OCI-LY1 (cell line): ENCODE measurements around the gene NEXN.

Experiments
- H2AFZ ChIP-seq: fragments of 200-600 bp; sonication (generic), shearing (Covaris generic); 2 replicates; pipeline ENCODE4 v1.6.0; 2014; ENCODE audit warnings: antibody characterized with exemption, mild to moderate bottlenecking, low read length
- H3F3A ChIP-seq: fragments of 200-600 bp; sonication (generic), shearing (Covaris generic); 2 replicates; pipeline ENCODE4 v1.6.0; 2014; ENCODE audit warnings: mild to moderate bottlenecking, antibody characterized with exemption, low read length, moderate library complexity; ENCODE audit not compliant: insufficient read depth
- H3K27ac ChIP-seq: fragments of 200-600 bp; sonication (generic); 2 replicates; pipeline ENCODE4 v1.5.1; 2014; ENCODE audit warnings: low read length, mixed run types, mild to moderate bottlenecking, low read depth; ENCODE audit not compliant: poor library complexity, severe bottlenecking
- H3K27me3 ChIP-seq: fragments of 200-600 bp; sonication (generic); 2 replicates; pipeline ENCODE4 v1.6.0; 2014; ENCODE audit warnings: antibody characterized with exemption, mild to moderate bottlenecking, low read length, moderate library complexity; ENCODE audit not compliant: insufficient read depth
- H3K36me3 ChIP-seq: fragments of 200-600 bp; sonication (generic); 2 replicates; pipeline ENCODE4 v1.6.1; 2014; ENCODE audit warnings: mild to moderate bottlenecking, antibody characterized with exemption, low read length, moderate library complexity, mixed read lengths; ENCODE audit not compliant: insufficient read depth
- H3K4me1 ChIP-seq: fragments of 200-600 bp; sonication (generic); 2 replicates; pipeline ENCODE4 v1.5.1; 2014; ENCODE audit warnings: mild to moderate bottlenecking, low read length, moderate library complexity; ENCODE audit not compliant: insufficient read depth, severe bottlenecking
- H3K4me2 ChIP-seq: fragments of 200-600 bp; sonication (generic), shearing (Covaris generic); 2 replicates; pipeline ENCODE4 v1.6.1; 2014; ENCODE audit warnings: low read length
- H3K4me3 ChIP-seq: fragments of 200-600 bp; sonication (generic); 2 replicates; pipeline ENCODE4 v1.5.1; 2014; ENCODE audit warnings: low read length, low read depth, mild to moderate bottlenecking, mixed read lengths; ENCODE audit not compliant: poor library complexity, severe bottlenecking
- H3K79me2 ChIP-seq: fragments of 200-600 bp; shearing (Covaris generic); 2 replicates; pipeline ENCODE4 v1.6.1; 2016; ENCODE audit warnings: mixed run types, low read length, mixed read lengths; ENCODE audit not compliant: insufficient read depth
- H3K9ac ChIP-seq: fragments of 200-600 bp; sonication (generic), shearing (Covaris generic); 2 replicates; pipeline ENCODE4 v1.6.1; 2014; ENCODE audit warnings: mild to moderate bottlenecking, low read length, mixed read lengths
- H3K9me2 ChIP-seq: fragments of 200-600 bp; sonication (generic), shearing (Covaris generic); 2 replicates; pipeline ENCODE4 v1.6.1; 2014; ENCODE audit warnings: low read depth, mild to moderate bottlenecking, low read length, mixed read lengths
- H3K9me3 ChIP-seq: fragments of 200-600 bp; shearing (Covaris generic); 2 replicates; pipeline ENCODE4 v1.6.1; 2014; ENCODE audit warnings: low read length, mixed read lengths
- H4K20me1 ChIP-seq: fragments of 200-600 bp; sonication (generic), shearing (Covaris generic); 2 replicates; pipeline ENCODE4 v1.6.0; 2016; ENCODE audit warnings: mild to moderate bottlenecking, low read length; ENCODE audit not compliant: insufficient read depth
- EZH2 ChIP-seq: fragments of 200-600 bp; sonication (generic), shearing (Covaris generic); IDR thresholded peaks from 2 replicates; pipeline ENCODE4 v1.8.0; 2017; ENCODE audit warnings: borderline replicate concordance, mixed run types, mild to moderate bottlenecking, antibody characterized with exemption, low read length, moderate library complexity, mixed read lengths
- TF ChIP-seq, protein P1 (sequence below): fragments of 200-600 bp; sonication (generic), shearing (Covaris generic); IDR thresholded peaks from 2 replicates; pipeline ENCODE4 v1.5.1; 2017; ENCODE audit warnings: mild to moderate bottlenecking, antibody characterized with exemption, low read length, moderate library complexity, mixed read lengths

The NEXN gene

DNA sequence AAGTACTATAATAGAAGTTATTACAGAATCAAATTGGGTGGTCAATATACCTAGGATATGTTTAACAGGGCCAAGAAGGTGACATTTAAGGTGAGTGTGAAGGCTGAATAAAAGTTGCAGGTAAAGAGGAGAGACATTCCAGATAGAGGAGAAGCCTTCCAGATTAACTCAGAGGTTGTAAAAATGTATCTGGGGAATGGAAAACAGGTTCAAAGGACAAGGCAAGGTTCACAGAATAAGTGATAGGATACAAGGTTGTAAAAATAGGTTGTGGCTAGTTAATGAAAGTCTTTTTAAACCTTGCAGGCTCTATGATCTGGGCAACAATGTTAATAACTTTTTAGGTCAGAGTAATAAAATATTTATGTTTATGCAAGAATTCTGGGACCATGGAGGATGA lies 50.2 kb downstream of the NEXN start:
- H3F3A ChIP-seq: no peaks in the 10 kb centered on the region

DNA sequence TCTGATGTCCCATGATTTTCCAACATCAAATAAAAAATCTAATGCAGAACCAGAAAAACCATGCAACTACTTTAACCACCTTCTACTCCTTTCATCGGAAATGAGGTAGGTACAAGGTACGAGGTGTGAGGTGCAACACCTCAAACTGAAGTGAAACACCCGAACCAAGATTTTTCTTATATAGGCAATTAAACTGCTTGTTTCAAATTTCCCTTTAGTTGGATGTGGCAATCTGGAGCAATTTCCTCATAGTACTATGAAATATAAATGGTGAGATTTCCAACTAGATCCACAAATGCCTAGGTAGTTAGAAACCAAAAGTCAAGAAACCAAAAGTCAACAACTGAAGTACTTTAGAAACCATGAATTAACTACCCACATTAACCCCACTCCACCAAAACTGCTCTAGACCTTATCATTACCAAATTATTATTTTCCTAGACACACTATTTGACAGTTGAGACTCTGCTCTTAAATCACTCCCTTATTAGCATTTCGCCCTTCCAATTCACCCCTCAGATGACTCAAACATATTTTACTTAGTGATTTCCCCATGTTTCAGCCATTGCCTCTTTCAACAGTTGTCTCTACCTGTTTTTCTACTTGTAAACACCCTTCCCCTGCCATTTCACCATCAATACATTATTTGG lies 52.6 kb downstream of the NEXN start:
- TF ChIP-seq, protein P1, sequence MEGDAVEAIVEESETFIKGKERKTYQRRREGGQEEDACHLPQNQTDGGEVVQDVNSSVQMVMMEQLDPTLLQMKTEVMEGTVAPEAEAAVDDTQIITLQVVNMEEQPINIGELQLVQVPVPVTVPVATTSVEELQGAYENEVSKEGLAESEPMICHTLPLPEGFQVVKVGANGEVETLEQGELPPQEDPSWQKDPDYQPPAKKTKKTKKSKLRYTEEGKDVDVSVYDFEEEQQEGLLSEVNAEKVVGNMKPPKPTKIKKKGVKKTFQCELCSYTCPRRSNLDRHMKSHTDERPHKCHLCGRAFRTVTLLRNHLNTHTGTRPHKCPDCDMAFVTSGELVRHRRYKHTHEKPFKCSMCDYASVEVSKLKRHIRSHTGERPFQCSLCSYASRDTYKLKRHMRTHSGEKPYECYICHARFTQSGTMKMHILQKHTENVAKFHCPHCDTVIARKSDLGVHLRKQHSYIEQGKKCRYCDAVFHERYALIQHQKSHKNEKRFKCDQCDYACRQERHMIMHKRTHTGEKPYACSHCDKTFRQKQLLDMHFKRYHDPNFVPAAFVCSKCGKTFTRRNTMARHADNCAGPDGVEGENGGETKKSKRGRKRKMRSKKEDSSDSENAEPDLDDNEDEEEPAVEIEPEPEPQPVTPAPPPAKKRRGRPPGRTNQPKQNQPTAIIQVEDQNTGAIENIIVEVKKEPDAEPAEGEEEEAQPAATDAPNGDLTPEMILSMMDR: no peak
- TF ChIP-seq EZH2: no peak
- no peaks in the 10 kb centered on the region for H3F3A ChIP-seq
- no peak overlapping the region for H3K4me3 ChIP-seq
- no peaks in the 10 kb centered on the region for H3K79me2 ChIP-seq
- peaks cover 42% of the 10 kb centered on the region for H3K36me3 ChIP-seq
- H3K4me2 ChIP-seq: no peak overlapping the region
- H3K27me3 ChIP-seq: no peaks in the 10 kb centered on the region
- H3K27ac ChIP-seq: no peak overlapping the region
- H3K9me3 ChIP-seq: no peaks in the 10 kb centered on the region
- H3K4me1 ChIP-seq: no peaks in the 10 kb centered on the region
- no peaks in the 10 kb centered on the region for H4K20me1 ChIP-seq
- no peak overlapping the region for H2AFZ ChIP-seq
- H3K9ac ChIP-seq: no peak overlapping the region
- no peaks in the 10 kb centered on the region for H3K9me2 ChIP-seq

More for the DNA sequence above, 50.2 kb downstream of the NEXN start:
- H3K9ac ChIP-seq: no peak overlapping the region
- no peaks in the 10 kb centered on the region for H3K9me2 ChIP-seq
- H3K4me3 ChIP-seq: no peak overlapping the region
- H3K27me3 ChIP-seq: no peaks in the 10 kb centered on the region
- no peak overlapping the region for H3K27ac ChIP-seq
- peaks cover 19% of the 10 kb centered on the region for H3K36me3 ChIP-seq
- no peak overlapping the region for H3K4me2 ChIP-seq
- no peaks in the 10 kb centered on the region for H3K9me3 ChIP-seq
- no peaks in the 10 kb centered on the region for H3K4me1 ChIP-seq
- TF ChIP-seq, protein P1: no peak
- TF ChIP-seq EZH2: no peak
- H4K20me1 ChIP-seq: no peaks in the 10 kb centered on the region
- H3K79me2 ChIP-seq: no peaks in the 10 kb centered on the region
- H2AFZ ChIP-seq: no peak overlapping the region

DNA sequence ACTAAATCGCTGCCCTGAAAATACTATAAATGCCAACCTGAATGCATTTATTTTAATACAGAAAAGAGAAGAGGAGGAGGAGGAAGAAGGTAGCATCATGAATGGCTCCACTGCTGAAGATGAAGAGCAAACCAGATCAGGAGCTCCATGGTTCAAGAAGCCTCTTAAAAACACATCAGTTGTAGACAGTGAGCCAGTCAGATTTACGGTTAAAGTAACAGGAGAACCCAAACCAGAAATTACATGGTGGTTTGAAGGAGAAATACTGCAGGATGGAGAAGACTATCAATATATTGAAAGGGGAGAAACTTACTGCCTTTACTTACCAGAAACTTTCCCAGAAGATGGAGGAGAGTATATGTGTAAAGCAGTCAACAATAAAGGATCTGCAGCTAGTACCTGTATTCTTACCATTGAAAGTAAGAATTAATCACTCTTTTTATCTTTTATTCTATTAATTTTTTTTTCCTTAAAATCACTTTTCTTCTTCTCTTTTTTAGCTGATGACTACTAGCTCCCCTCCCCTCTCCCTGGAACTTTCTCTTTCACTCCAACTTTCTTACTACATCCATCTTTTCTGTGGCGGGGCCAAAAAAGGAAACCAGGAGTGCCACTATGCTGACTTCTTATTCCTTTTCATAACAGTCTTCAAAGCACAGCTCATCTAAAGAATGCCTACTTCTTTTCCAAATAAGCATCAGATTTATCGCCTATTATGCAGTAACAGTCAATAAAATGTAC lies 54.1 kb downstream of the NEXN start:
- no peaks in the 10 kb centered on the region for H3K9me2 ChIP-seq
- no peaks in the 10 kb centered on the region for H3K27me3 ChIP-seq
- no peaks in the 10 kb centered on the region for H3K79me2 ChIP-seq
- no peak overlapping the region for H3K4me2 ChIP-seq
- no peak overlapping the region for H3K27ac ChIP-seq
- peaks cover 57% of the 10 kb centered on the region for H3K36me3 ChIP-seq
- no peaks in the 10 kb centered on the region for H3F3A ChIP-seq
- no peak overlapping the region for H3K9ac ChIP-seq
- no peaks in the 10 kb centered on the region for H4K20me1 ChIP-seq
- H2AFZ ChIP-seq: no peak overlapping the region
- H3K4me1 ChIP-seq: no peaks in the 10 kb centered on the region
- no peaks in the 10 kb centered on the region for H3K9me3 ChIP-seq
- no peak for TF ChIP-seq EZH2
- TF ChIP-seq, protein P1: no peak
- H3K4me3 ChIP-seq: no peak overlapping the region
